HG03521 (cell line): ENCODE results near the gene KLF9.
A peak's percentile ranks its signal among the peaks of the same experiment; 100 is the strongest.

Experiments used
- ATAC-seq: cut with Tn5 transposase; IDR thresholded peaks from one replicate; pipeline ENCODE4 v1.9.1; 2021; ENCODE audit warnings: mild to moderate bottlenecking, moderate library complexity; ENCODE audit not compliant: unreplicated experiment

Gene KLF9

GRCh38 chr9:70413799-70414775 is at the start of gene KLF9:
Gene KLF9 (minus strand): TSS chr9:70414657. CDS start chr9:70413363, 1,294 bp downstream.
- ATAC-seq = peak; percentile 68

- ATAC-seq = no peak
These were observed 49.4 kb upstream of the KLF9 start for GRCh38 chr9:70463877-70464276.

GRCh38 chr9:70462300-70462699 is 47.8 kb upstream of the KLF9 start:
- no peak for ATAC-seq

- ATAC-seq = no peak
These were observed 42.8 kb upstream of the KLF9 start for GRCh38 chr9:70457235-70457634.

GRCh38 chr9:70455993-70456704 is 41.7 kb upstream of the KLF9 start:
- ATAC-seq = no peak

GRCh38 chr9:70452365-70452764 is 37.9 kb upstream of the KLF9 start:
- ATAC-seq = no peak

GRCh38 chr9:70451765-70452164 is 37.3 kb upstream of the KLF9 start:
- no peak for ATAC-seq

GRCh38 chr9:70450738-70451137 is 36.3 kb upstream of the KLF9 start:
- ATAC-seq = no peak

- ATAC-seq = no peak
These were observed 35.0 kb upstream of the KLF9 start for GRCh38 chr9:70449461-70449860.

- ATAC-seq = no peak
These were observed 34.5 kb upstream of the KLF9 start for GRCh38 chr9:70448919-70449318.

GRCh38 chr9:70444904-70445303 is 30.4 kb upstream of the KLF9 start:
- no peak for ATAC-seq

- ATAC-seq = no peak
These were observed 27.9 kb upstream of the KLF9 start for GRCh38 chr9:70442328-70442848.

- ATAC-seq = no peak
These were observed 27.2 kb upstream of the KLF9 start for GRCh38 chr9:70441622-70442021.

GRCh38 chr9:70439991-70440706 is 25.7 kb upstream of the KLF9 start:
- ATAC-seq = no peak

GRCh38 chr9:70438341-70438928 is 24.0 kb upstream of the KLF9 start:
- ATAC-seq = no peak

GRCh38 chr9:70435948-70436347 is 21.5 kb upstream of the KLF9 start:
- ATAC-seq = no peak

- no peak for ATAC-seq
These were observed 15.4 kb upstream of the KLF9 start for GRCh38 chr9:70429899-70430298.

- ATAC-seq = no peak
These were observed 14.3 kb upstream of the KLF9 start for GRCh38 chr9:70428781-70429180.

GRCh38 chr9:70427161-70427945 is 12.9 kb upstream of the KLF9 start:
- ATAC-seq = no peak

GRCh38 chr9:70425192-70425591 is 10.7 kb upstream of the KLF9 start:
- ATAC-seq = no peak
